LHCN-M2 (cell line): ENCODE data around the gene KLHL12. TPM values are rescaled to one million over a fixed set of nuclear protein-coding genes. Genes with fewer than 3 reads are reported as not detected.
A peak's percentile ranks its signal among the peaks of the same experiment; 100 is the strongest.
"Not testable (repeated sequence)": the region's sequence is repeated elsewhere in the genome, so short reads cannot be mapped to it uniquely, and the experiment has no call there.

Experiments used
- DNase-seq: peaks from one replicate; pipeline ENCODE4 v3.0.0-alpha.2; 2012; ENCODE audit warnings: low read depth
- total RNA-seq: library from RNA; depleted of rRNA; stranded (reverse); fragments of >200 nt; gene quantifications from 2 replicates; pipeline ENCODE4 v1.2.3, GENCODE V29; 2014

KLHL12 gene
- total RNA-seq, 1 experiment from 2014 or later, result 35.6 TPM

- DNase-seq, result no peak
Measured at GRCh38 chr1:202951437-202951836, 24.4 kb upstream of the KLHL12 start.

- no peak for DNase-seq
Measured at GRCh38 chr1:202945483-202945882, 18.4 kb upstream of the KLHL12 start.

- no peak for DNase-seq
Measured at GRCh38 chr1:202944438-202944921, 17.4 kb upstream of the KLHL12 start.

- no peak for DNase-seq
Measured at GRCh38 chr1:202942426-202942825, 15.4 kb upstream of the KLHL12 start.

GRCh38 chr1:202941372-202941771, 14.3 kb upstream of the KLHL12 start:
- no peak for DNase-seq

GRCh38 chr1:202940561-202940960, 13.5 kb upstream of the KLHL12 start:
- DNase-seq, result no peak

GRCh38 chr1:202938287-202938925, 11.4 kb upstream of the KLHL12 start:
- no peak for DNase-seq

- not testable (repeated sequence) for DNase-seq
Measured at GRCh38 chr1:202936409-202936808, 9.4 kb upstream of the KLHL12 start.

GRCh38 chr1:202935844-202936243, 8.8 kb upstream of the KLHL12 start:
- DNase-seq, result no peak

- DNase-seq, result no peak
Measured at GRCh38 chr1:202934755-202935154, 7.7 kb upstream of the KLHL12 start.

- no peak for DNase-seq
Measured at GRCh38 chr1:202932476-202932875, 5.4 kb upstream of the KLHL12 start.

GRCh38 chr1:202923533-202923932, 3.5 kb downstream of the KLHL12 start:
- DNase-seq, result no peak

GRCh38 chr1:202919615-202920014, 7.4 kb downstream of the KLHL12 start:
- no peak for DNase-seq

GRCh38 chr1:202915146-202915545, 11.9 kb downstream of the KLHL12 start:
- no peak for DNase-seq

- DNase-seq, result not testable (repeated sequence)
Measured at GRCh38 chr1:202912476-202912875, 14.6 kb downstream of the KLHL12 start.

- DNase-seq, result no peak
Measured at GRCh38 chr1:202909494-202909893, 17.5 kb downstream of the KLHL12 start.

- no peak for DNase-seq
Measured at GRCh38 chr1:202908998-202909397, 18.0 kb downstream of the KLHL12 start.

GRCh38 chr1:202905331-202905730, 21.7 kb downstream of the KLHL12 start:
- no peak for DNase-seq

GRCh38 chr1:202903808-202904207, 23.2 kb downstream of the KLHL12 start:
- DNase-seq, result not testable (repeated sequence)

- no peak for DNase-seq
Measured at GRCh38 chr1:202901555-202901954, 25.5 kb downstream of the KLHL12 start.

GRCh38 chr1:202892501-202892900, 34.5 kb downstream of the KLHL12 start:
- no peak for DNase-seq

GRCh38 chr1:202890392-202890791, 36.6 kb downstream of the KLHL12 start:
- no peak for DNase-seq

GRCh38 chr1:202888531-202889360, 38.3 kb downstream of the KLHL12 start, which contains the start of gene RABIF:
Gene RABIF (minus strand): TSS chr1:202889149. CDS start chr1:202889098, 51 bp downstream.
- peak; percentile 88 for DNase-seq
